Lower leg skin (tissue), 4 donors: ENCODE data around the gene WDR46. TPM values are rescaled to one million over a fixed set of nuclear protein-coding genes. Genes with fewer than 3 reads are reported as not detected.

Experiments used
- DNase-seq, 2 donors: peaks; one replicate each; pipeline ENCODE4 v3.0.0-alpha.2; 2019; ENCODE audit warnings: low spot score in 2 of 2
- H3K4me3 ChIP-seq: fragments of 200-600 bp; sonication (generic); 2 replicates; pipeline ENCODE4 v1.5.1; 2017; ENCODE audit warnings: mild to moderate bottlenecking, low read depth; ENCODE audit not compliant: poor library complexity, severe bottlenecking
- POLR2A ChIP-seq, 2 donors: fragments of 450-650 bp; IDR thresholded peaks; one replicate each; pipeline ENCODE4 v1.6.1; 2016 to 2017; ENCODE audit warnings: antibody characterized with exemption in 2 of 2, mild to moderate bottlenecking in 1 of 2, moderate library complexity in 1 of 2
- WGBS, 2 donors: methylation state at CpG; one replicate each; pipeline ENCODE4 v1.1.5; 2018; 5-methylcytosine and 5-hydroxymethylcytosine counted together
- intact Hi-C: fragments of 100-400 bp; cut with DNase I; formaldehyde crosslinking; loops from one replicate; pipeline ENCODE4 v1.15.0; 2023; ENCODE audit warnings: low total_unique reads
- total RNA-seq, 4 donors: library from RNA; depleted of rRNA; stranded (reverse); fragments of >200 nt; gene quantifications; one replicate each; pipeline ENCODE4 v1.1.0, GENCODE V29; 2016
- TF ChIP-seq, protein P1 (sequence below), 3 donors: fragments of 450-650 bp; IDR thresholded peaks; one replicate each; pipeline ENCODE4 v1.5.1; 2016; ENCODE audit warnings: antibody characterized with exemption in 3 of 3, mild to moderate bottlenecking in 3 of 3, moderate library complexity in 2 of 3

WDR46 gene
- total RNA-seq, 4 donors from 2014 or later = 38.4 to 57.2 (median 47.0) TPM

DNA sequence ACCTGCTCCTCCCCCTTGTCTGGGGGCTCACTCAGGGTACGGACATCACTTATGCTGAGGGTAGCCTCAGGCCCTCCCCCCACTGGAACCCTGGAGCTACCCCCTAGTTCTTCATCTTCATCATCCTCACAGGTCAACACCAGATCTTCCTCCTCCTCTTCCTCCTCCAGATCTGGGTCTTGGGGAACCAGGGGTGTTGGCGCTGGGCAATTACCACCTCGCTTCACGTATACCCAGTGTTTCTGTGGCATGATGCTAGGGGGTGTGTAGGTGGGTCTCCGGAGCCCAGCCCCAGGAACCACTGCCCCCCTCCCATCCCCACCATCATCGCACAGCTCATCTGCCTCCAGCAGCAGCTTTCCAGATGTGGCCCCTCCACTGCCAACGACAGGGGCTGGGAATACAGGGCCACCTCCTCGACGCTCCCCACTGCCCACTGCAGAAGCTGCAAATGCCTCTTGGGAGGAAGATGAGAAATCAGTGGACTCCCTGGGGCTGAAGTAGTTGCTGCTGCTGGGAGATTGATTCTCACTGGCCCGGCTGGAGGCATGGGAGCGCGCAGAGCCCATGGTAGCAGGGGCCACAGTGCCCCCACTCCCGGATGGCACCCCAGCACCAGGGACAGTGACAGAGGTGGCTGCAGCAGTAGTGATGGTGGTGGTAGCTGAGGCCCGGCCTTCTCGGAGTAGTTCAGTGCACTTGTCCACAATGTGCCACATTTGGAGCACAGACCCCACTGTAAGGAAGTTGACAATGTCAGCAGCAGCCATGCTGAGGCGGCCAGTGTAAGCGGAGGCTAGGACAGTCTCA lies 27.0 kb upstream of the WDR46 start:
- intact Hi-C loops = no loop called here
- DNase-seq = no peak
- 85 to 88% methylated on average over 17 of the region's 17 CpGs for WGBS, 2 donors
- no peak overlapping the region for H3K4me3 ChIP-seq
- TF ChIP-seq POLR2A (IDR thresholded peaks at IDR 0.05) = no peak
- TF ChIP-seq, protein P1, sequence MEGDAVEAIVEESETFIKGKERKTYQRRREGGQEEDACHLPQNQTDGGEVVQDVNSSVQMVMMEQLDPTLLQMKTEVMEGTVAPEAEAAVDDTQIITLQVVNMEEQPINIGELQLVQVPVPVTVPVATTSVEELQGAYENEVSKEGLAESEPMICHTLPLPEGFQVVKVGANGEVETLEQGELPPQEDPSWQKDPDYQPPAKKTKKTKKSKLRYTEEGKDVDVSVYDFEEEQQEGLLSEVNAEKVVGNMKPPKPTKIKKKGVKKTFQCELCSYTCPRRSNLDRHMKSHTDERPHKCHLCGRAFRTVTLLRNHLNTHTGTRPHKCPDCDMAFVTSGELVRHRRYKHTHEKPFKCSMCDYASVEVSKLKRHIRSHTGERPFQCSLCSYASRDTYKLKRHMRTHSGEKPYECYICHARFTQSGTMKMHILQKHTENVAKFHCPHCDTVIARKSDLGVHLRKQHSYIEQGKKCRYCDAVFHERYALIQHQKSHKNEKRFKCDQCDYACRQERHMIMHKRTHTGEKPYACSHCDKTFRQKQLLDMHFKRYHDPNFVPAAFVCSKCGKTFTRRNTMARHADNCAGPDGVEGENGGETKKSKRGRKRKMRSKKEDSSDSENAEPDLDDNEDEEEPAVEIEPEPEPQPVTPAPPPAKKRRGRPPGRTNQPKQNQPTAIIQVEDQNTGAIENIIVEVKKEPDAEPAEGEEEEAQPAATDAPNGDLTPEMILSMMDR (IDR thresholded peaks at IDR 0.05) = no peak

DNA sequence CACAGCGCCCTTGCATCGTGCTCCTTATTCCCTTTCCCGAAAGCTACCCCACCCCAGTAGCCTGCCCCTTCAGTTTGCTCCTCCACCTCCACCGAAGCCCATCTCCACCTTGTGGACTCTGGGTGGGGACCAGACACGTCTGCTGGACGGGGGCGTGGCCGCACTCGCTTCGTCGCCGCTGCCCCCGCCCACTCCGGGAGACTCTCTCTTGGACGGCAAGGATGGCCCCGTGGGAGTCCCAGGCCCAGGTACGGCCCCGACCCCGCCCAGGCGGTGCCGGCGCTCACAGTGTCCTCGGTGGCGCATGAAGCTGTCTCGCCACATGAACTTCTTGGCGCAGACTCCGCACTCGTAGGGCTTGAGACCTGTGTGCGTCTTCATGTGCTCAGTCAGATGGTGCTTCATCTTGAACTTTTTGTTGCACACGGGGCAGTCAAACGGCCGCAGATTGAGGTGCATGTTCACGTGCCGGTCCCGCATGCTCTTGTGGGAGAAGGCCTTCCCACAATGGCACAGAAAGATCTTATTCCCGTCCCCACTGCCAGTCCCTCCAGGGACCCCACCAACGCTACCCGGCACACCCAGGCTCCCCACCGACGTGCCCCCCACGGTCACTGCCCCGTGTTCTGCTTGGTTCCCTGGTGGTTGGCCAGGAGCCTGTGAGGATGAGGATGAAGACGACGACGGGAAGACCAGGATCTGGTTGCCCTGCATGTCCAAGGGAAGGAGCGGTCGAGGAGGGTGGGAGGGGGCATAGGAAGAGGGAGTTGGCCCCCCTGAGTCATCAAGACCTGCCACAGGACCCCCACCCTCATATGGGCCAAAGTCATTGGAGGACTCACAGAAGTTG lies 26.1 kb upstream of the WDR46 start:
- intact Hi-C loops = no loop called here
- peak in 1 of 2 donors; percentile 92 for DNase-seq
- whole genome bisulfite sequencing, 2 donors = 31 to 42% methylated on average over 40 to 47 of the region's 47 CpGs
- no peak overlapping the region for H3K4me3 ChIP-seq
- no peak for TF ChIP-seq POLR2A (IDR thresholded peaks at IDR 0.05)
- TF ChIP-seq, protein P1 (IDR thresholded peaks at IDR 0.05) = no peak

DNA sequence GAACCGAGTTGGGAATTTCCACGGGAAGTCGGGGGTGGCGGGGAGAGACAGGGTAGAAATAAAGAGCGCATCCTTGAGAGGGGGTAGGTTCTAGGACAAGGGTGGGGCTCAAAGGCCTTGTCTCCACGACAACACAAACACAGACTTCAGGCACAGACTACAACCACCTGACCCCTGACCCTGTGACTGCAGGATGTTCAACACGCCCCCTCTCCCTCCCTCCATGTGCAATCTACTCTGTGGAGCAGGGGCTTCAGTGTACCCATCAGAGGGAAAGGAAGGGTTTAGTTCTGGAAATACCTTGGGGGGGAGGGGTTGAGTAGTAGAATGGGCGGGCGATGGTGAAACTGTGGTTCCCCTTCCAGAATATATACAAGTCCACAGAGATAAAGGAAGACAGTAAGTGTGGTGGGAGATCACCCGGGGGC lies 25.5 kb upstream of the WDR46 start:
- intact Hi-C loops = no loop called here
- TF ChIP-seq, protein P1 (IDR thresholded peaks at IDR 0.05) = no peak
- no peak for TF ChIP-seq POLR2A (IDR thresholded peaks at IDR 0.05)
- 1 to 4% methylated on average over 10 of the region's 10 CpGs for WGBS, 2 donors

GRCh38 chr6:33313709-33314514 lies 24.9 kb upstream of the WDR46 start, which contains the start of gene TAPBP:
TSS of gene TAPBP (minus strand) at chr6:33314078. CDS start at chr6:33314041, 37 bp downstream.
- DNase-seq = peak in 1 of 2 donors; percentile 94
- TF ChIP-seq POLR2A (IDR thresholded peaks at IDR 0.05) = no peak
- TF ChIP-seq, protein P1 (IDR thresholded peaks at IDR 0.05) = no peak
- WGBS, 2 donors = 0 to 1% methylated on average over 20 to 46 of the region's 47 CpGs

More for the DNA sequence above, 25.5 kb upstream of the WDR46 start:
- H3K4me3 ChIP-seq = peak overlapping the region; percentile 79
- peak; percentile 83 to 93 for DNase-seq

GRCh38 chr6:33313105-33313708 lies 24.2 kb upstream of the WDR46 start:
- H3K4me3 ChIP-seq = peak overlapping the region; percentile 79
- TF ChIP-seq, protein P1 (IDR thresholded peaks at IDR 0.05) = no peak
- DNase-seq = peak in 1 of 2 donors; percentile 91
- intact Hi-C loops = no loop called here
- WGBS, 2 donors = 1 to 2% methylated on average over 32 to 33 of the region's 33 CpGs

More at GRCh38 chr6:33313709-33314514, 24.9 kb upstream of the WDR46 start, which contains the start of gene TAPBP:
- intact Hi-C loops = no loop called here
- H3K4me3 ChIP-seq = peak within 1 kb of the TSS; percentile 79
